Ovary (tissue), 3 donors: ENCODE data around the gene C1QA.

Source experiments
- EP300 ChIP-seq: sonication (generic); formaldehyde crosslinking; IDR thresholded peaks from one replicate; pipeline ENCODE4 v1.6.1; 2017; ENCODE audit warnings: antibody characterized with exemption
- TF ChIP-seq, protein P1 (sequence below), 3 donors: fragments of 450-650 bp in 2 of 3; fragments of 200-600 bp in 1 of 3; IDR thresholded peaks; one replicate each; pipeline versions ENCODE4 v1.5.1 to v1.8.0; 2016 to 2022; ENCODE audit warnings: antibody characterized with exemption in 3 of 3, mild to moderate bottlenecking in 1 of 3
- donor health status: DM: no; HTN: no; CAD: no.

- TF ChIP-seq, protein P1, sequence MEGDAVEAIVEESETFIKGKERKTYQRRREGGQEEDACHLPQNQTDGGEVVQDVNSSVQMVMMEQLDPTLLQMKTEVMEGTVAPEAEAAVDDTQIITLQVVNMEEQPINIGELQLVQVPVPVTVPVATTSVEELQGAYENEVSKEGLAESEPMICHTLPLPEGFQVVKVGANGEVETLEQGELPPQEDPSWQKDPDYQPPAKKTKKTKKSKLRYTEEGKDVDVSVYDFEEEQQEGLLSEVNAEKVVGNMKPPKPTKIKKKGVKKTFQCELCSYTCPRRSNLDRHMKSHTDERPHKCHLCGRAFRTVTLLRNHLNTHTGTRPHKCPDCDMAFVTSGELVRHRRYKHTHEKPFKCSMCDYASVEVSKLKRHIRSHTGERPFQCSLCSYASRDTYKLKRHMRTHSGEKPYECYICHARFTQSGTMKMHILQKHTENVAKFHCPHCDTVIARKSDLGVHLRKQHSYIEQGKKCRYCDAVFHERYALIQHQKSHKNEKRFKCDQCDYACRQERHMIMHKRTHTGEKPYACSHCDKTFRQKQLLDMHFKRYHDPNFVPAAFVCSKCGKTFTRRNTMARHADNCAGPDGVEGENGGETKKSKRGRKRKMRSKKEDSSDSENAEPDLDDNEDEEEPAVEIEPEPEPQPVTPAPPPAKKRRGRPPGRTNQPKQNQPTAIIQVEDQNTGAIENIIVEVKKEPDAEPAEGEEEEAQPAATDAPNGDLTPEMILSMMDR (IDR thresholded peaks at IDR 0.05), result peak in 2 of 3 donors; percentile 9 to 26
- no peak for TF ChIP-seq EP300
Measured at GRCh38 chr1:22665752-22666151, 29.3 kb downstream of the C1QA start.
